Kidney (tissue), 14 donors: ENCODE measurements around the gene CALHM6. TPM values are rescaled to one million over a fixed set of nuclear protein-coding genes. Genes with fewer than 3 reads are reported as not detected.

Experiments
- DNase-seq, 5 donors: peaks; one replicate each; pipeline ENCODE4 v3.0.0-alpha.2; 2013 to 2020
- FAIRE-seq: peaks from 2 replicates; lab custom pipeline; 2012; peaks lifted over from hg19 to GRCh38; lab: Jason Lieb, UNC
- H3K27ac ChIP-seq, 2 donors: one replicate each; pipeline ENCODE4 v1.7.0; 2013; ENCODE audit warnings: low read depth in 2 of 2, low read length in 2 of 2, inconsistent platforms in 1 of 2
- H3K27me3 ChIP-seq: one replicate; pipeline ENCODE4 v1.7.1; 2013; ENCODE audit warnings: low read length, inconsistent platforms; ENCODE audit not compliant: control insufficient read depth, insufficient read depth
- H3K36me3 ChIP-seq, 3 donors: one replicate each; pipeline versions ENCODE4 v1.7.0 to v1.7.1; 2013; ENCODE audit warnings: low read length in 3 of 3, control low read depth in 1 of 3, inconsistent platforms in 1 of 3; ENCODE audit not compliant: insufficient read depth in 3 of 3, control insufficient read depth in 2 of 3
- H3K4me1 ChIP-seq, 3 donors: one replicate each; pipeline versions ENCODE4 v1.7.0 to v1.7.1; 2013; ENCODE audit warnings: low read length in 3 of 3, inconsistent platforms in 1 of 3, low read depth in 1 of 3; ENCODE audit not compliant: control insufficient read depth in 2 of 3, insufficient read depth in 2 of 3
- H3K4me3 ChIP-seq, 3 donors: one replicate each; pipeline versions ENCODE4 v1.7.0 to v1.8.1; 2013; ENCODE audit warnings: low read length in 3 of 3, control low read depth in 1 of 3, inconsistent platforms in 1 of 3
- H3K9ac ChIP-seq, 3 donors: one replicate each; pipeline versions ENCODE4 v1.7.0 to v1.7.1; 2013; ENCODE audit warnings: low read length in 3 of 3, control low read depth in 1 of 3, inconsistent platforms in 1 of 3
- H3K9me3 ChIP-seq, 3 donors: one replicate each; pipeline versions ENCODE4 v1.7.0 to v1.7.1; 2013; ENCODE audit warnings: low read length in 3 of 3, control low read depth in 1 of 3, inconsistent platforms in 1 of 3; ENCODE audit not compliant: control insufficient read depth in 2 of 3, insufficient read depth in 1 of 3
- intact Hi-C: fragments of 100-400 bp; cut with DNase I; formaldehyde crosslinking; loops from one replicate; pipeline ENCODE4 v1.11.1; 2022
- polyA plus RNA-seq: library from polyadenylated mRNA; stranded (reverse); fragments of 350-450 nt; fragmentation: Illumina TruSeq; extraction: RNeasy Lipid Tissue Mini Kit (QIAGEN cat#74804); gene quantifications from one replicate; pipeline ENCODE4 v1.2.3, GENCODE V29; 2014; ENCODE audit warnings: low read depth, low replicate concordance; ENCODE audit not compliant: insufficient read depth
- total RNA-seq: library from RNA; stranded (reverse); fragmentation: NEBNext Ultra II Directional; extraction: Animal tissue kit (Norgen Biotek cat#: 25700); gene quantifications from one replicate; pipeline ENCODE4 v1.2.1, GENCODE V29; 2021
- TF ChIP-seq, protein P1 (sequence below): IDR thresholded peaks from 3 replicates; pipeline ENCODE4 v1.5.1; 2012; ENCODE audit warnings: mild to moderate bottlenecking, moderate library complexity, borderline replicate concordance; ENCODE audit not compliant: insufficient read depth; ENCODE audit errors: extremely low read depth
- donor health status: control.
- donor health status: control.
- donor health status: control.
- donor health status: control.
- donor health status: control.
- donor health status: DM: yes; HTN: yes; CAD: no.
- donor health status: Normal renal cell carcinoma (clear cell type).

Gene CALHM6
- total and polyA plus RNA-seq, 2 donors from 2014 or later = 2.4 to 8.2 TPM

DNA sequence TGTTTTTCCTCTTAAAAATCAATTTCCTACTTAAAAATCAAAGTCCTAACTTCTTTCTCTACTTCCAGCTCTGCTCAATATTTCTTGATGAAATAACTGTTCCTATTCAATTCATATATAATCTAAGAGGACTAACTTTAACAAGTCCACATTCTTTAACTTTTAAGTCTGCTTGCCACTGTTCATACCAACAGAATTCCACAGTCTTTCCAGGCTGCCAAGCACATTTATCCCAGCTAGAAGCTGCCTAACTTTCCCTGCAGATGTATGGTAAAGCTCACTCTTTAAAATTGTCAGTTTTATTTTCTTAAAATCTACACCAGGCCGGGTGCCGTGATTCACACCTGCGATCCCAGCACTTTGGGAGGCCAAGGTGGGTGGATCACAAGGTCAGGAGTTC is 11.5 kb downstream of the CALHM6 start:
- Histone ChIP-seq H3K9ac (no peak overlapping the region), H3K4me3 (no peak overlapping the region), H3K27me3 (no peaks in the 10 kb centered on the region), H3K27ac (no peak overlapping the region), H3K36me3 (no peaks in the 10 kb centered on the region), H3K4me1 (no peaks in the 10 kb centered on the region), H3K9me3 (no peaks in the 10 kb centered on the region)
- TF ChIP-seq, protein P1, sequence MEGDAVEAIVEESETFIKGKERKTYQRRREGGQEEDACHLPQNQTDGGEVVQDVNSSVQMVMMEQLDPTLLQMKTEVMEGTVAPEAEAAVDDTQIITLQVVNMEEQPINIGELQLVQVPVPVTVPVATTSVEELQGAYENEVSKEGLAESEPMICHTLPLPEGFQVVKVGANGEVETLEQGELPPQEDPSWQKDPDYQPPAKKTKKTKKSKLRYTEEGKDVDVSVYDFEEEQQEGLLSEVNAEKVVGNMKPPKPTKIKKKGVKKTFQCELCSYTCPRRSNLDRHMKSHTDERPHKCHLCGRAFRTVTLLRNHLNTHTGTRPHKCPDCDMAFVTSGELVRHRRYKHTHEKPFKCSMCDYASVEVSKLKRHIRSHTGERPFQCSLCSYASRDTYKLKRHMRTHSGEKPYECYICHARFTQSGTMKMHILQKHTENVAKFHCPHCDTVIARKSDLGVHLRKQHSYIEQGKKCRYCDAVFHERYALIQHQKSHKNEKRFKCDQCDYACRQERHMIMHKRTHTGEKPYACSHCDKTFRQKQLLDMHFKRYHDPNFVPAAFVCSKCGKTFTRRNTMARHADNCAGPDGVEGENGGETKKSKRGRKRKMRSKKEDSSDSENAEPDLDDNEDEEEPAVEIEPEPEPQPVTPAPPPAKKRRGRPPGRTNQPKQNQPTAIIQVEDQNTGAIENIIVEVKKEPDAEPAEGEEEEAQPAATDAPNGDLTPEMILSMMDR = no peak
- FAIRE-seq = no peak
- no peak for DNase-seq
- intact Hi-C loops = no loop called here

DNA sequence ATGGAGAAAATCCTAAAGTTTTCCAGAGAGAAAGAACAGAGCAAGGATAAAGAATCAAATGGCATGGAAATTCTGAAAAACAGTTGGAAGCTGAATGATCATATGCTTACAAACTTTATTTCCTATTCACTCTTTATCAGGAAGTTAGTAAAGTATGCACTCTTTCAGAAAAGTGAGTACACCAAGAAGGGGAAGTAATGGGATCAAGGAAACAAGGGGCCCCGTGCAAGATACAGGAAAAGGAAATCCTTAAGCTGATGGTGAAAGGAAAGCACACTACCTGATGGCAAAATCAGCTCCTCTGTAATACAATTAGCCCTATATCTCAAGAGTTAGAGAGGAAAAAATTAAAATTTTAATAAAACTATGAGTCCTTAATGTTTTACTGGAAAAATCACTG is 14.0 kb downstream of the CALHM6 start:
- no peak for FAIRE-seq
- TF ChIP-seq, protein P1 = no peak

DNA sequence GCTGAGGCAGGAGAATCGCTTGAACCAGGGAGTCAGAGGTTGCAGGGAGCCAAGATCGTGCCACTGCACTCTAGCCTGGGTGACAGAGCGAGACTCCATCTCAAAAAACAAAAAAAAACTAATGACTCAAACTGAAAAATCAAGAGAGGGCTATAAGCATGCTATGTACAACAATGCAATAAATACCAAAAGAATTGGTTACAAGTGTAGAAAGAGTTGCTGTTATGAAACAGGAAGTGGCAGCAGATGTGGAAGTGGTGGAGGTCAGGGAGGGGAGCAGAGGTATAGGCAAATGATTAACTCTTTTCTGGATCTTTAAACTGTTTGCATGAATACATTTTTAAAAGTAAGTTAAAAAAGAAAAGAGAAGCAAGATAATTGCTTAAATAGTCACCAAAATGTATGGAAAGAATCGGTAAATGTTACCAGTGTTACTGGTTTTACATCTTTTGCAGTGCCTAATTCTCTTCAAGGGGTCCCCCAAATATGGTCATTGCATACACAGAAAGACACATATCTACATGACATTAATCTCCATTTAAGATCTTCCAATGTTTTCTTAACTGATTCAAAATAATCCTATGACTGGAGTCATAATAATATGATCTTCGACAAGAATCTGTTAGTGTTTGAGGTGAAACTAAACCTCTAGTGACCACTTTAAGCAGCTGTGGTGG is 15.0 kb downstream of the CALHM6 start:
- Histone ChIP-seq H3K9me3 (no peaks in the 10 kb centered on the region), H3K36me3 (no peaks in the 10 kb centered on the region)
- FAIRE-seq = no peak

More for the DNA sequence above, 14.0 kb downstream of the CALHM6 start:
- Histone ChIP-seq H3K9ac (no peak overlapping the region), H3K4me1 (no peaks in the 10 kb centered on the region), H3K27me3 (no peaks in the 10 kb centered on the region), H3K4me3 (no peak overlapping the region), H3K9me3 (no peaks in the 10 kb centered on the region), H3K27ac (no peak overlapping the region), H3K36me3 (no peaks in the 10 kb centered on the region)
- intact Hi-C loops = no loop called here
- DNase-seq = no peak

More for the DNA sequence above, 15.0 kb downstream of the CALHM6 start:
- H3K27ac ChIP-seq = no peak overlapping the region
- no peak overlapping the region for H3K9ac ChIP-seq
- TF ChIP-seq, protein P1 = no peak
- no peaks in the 10 kb centered on the region for H3K27me3 ChIP-seq
- intact Hi-C loops = no loop called here
- H3K4me1 ChIP-seq = no peaks in the 10 kb centered on the region
- DNase-seq = no peak
- no peak overlapping the region for H3K4me3 ChIP-seq
